GM18858 (cell line): Measurements from ENCODE around the gene MYH14.

Experiments
- ATAC-seq: cut with Tn5 transposase; IDR thresholded peaks from one replicate; pipeline ENCODE4 v1.9.1; 2021; ENCODE audit not compliant: unreplicated experiment

The MYH14 gene

GRCh38 chr19:50192463-50193211, 10.8 kb upstream of the MYH14 start:
- no peak for ATAC-seq

- ATAC-seq, result no peak
Measured at GRCh38 chr19:50195224-50195623, 8.2 kb upstream of the MYH14 start.

GRCh38 chr19:50196322-50196932, 7.0 kb upstream of the MYH14 start:
- no peak for ATAC-seq

DNA sequence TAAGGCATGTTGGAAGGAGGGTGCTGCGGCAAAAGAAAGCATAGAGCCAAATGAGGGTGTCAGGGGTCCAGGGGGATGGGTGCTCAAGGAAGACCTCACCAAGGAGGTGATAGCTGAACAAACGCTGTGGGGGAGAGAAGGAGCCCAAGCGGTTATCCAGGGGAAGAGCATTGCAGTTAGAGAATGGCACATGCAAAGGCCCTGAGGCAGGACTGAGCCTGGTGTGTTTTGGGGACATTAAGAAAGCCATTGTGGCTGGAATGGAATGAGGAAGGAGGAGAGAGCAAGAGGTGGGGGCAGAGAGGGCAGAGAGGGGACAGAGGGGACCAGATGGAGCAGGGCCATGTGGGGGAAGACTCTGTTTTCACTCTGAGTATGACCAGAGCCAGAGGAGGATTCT, 6.1 kb upstream of the MYH14 start:
- ATAC-seq, result no peak

GRCh38 chr19:50198431-50199258, 4.8 kb upstream of the MYH14 start:
- ATAC-seq, result no peak

DNA sequence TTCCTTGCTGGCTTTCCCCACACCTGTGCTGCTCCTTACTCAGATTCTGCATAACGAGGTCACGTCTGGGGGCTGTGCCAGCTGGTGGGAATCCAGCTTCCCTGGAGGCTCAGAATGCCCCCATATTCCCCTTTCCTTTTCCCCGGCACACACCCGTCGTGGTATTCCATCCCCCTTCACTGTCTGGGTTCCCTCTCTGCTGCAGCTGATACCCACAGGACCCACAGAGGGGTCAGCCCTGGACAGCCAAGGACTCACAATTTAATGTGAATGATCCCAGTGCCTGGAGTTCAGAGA, 4.2 kb upstream of the MYH14 start:
- ATAC-seq, result no peak

- ATAC-seq, result no peak
Measured at GRCh38 chr19:50202386-50202785, 1.0 kb upstream of the MYH14 start.

DNA sequence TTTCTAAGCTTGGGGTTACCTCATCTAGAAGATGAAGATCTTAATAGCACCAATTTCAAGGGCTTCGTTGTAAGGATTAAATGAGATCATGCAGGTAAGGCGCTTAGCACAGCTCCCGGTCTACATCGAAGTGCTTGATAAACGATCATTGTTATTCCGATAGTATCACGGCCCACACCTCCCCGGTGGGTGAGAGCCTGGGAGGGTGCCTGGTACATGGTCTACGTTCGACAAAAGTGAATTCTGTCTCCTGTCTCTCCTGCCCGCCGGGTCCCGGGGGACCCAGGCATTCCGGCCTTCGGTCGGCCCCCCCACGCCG, 501 bp upstream of the MYH14 start:
- ATAC-seq, result no peak

DNA sequence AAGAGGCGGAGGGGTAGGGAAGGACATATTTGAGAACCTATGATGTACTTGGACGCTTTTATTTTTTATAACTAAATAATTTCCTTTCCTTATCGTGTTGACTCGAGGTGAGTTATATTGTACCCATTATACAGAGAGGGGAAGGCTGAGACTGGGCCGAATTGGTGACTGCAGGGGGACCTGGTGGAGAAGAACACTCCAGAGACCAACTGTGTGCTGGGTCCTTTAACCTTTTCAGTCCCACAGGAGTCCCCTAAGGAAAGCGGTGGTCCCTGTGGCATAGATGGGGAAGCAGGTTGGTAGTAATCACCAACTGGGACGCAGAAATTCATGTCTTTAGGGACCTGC, 633 bp downstream of the MYH14 start:
- ATAC-seq, result no peak

GRCh38 chr19:50204811-50205675, 1.6 kb downstream of the MYH14 start:
- no peak for ATAC-seq

DNA sequence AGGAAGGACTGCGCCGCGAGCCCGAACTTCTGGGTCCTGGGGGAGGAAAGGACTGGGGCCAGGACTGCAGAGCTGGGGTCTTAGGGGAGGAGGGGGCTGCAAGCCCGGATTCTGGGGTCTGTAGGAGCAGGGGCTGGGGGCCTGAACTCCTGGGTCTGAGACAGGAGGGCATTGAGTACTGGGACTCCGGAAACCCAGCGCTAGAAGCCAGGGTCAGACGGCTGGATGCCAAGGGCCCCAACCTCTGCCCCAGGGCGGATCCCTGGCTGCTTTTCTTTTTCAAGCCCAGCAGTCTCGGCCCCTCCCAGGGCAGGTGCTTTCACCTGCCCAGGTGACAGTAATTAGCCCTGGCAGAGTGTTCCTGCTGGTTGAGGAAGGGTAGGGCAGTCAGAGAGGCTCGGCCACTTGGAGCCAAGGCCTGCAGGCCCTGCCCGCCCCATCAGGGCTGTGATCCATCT, 2.3 kb downstream of the MYH14 start:
- no peak for ATAC-seq

DNA sequence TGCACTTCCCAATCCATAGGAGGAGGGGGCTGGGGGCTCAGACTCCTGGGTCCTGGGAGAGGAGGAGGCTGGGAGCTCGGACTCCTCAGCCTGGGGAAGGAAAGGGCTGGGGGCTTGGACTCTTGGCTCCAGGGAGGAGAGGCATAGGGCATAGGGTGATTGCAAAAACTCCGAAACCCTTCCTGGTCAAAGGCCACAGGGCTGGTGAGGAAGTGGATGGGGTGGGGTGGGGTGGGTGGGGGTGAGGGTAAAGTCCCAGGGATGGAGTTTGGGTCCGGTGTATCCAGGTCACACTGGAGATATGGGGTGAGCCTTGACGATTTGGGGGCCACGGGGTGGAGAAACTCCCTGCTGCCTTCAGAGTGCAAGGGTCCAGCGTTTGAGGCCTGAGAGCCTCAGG, 2.8 kb downstream of the MYH14 start:
- ATAC-seq, result no peak

DNA sequence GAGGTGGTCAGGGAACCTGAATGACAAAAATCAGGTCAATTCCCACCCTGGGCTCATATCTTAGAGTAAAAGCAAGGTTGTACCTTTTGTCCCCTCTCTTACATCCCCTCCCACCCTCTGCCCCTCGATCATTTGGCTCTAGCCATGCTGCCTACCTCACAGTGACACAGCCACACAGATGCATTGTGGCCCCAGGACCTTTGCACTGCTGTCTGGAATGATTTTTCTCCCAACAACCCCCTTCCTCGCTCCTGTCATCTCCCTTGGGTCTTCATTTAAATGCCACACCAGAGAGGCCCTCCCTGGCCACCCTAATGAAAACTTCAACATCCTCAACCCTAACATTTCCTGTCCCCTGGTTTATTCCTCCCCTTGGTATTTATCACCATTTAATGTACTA, 4.3 kb downstream of the MYH14 start:
- ATAC-seq, result no peak

GRCh38 chr19:50209131-50209530, 5.7 kb downstream of the MYH14 start:
- ATAC-seq, result no peak

- no peak for ATAC-seq
Measured at GRCh38 chr19:50210425-50210824, 7.0 kb downstream of the MYH14 start.

- ATAC-seq, result no peak
Measured at GRCh38 chr19:50213925-50214324, 10.5 kb downstream of the MYH14 start.

GRCh38 chr19:50214699-50215543, 11.5 kb downstream of the MYH14 start:
- no peak for ATAC-seq

- no peak for ATAC-seq
Measured at GRCh38 chr19:50215820-50216219, 12.4 kb downstream of the MYH14 start.

DNA sequence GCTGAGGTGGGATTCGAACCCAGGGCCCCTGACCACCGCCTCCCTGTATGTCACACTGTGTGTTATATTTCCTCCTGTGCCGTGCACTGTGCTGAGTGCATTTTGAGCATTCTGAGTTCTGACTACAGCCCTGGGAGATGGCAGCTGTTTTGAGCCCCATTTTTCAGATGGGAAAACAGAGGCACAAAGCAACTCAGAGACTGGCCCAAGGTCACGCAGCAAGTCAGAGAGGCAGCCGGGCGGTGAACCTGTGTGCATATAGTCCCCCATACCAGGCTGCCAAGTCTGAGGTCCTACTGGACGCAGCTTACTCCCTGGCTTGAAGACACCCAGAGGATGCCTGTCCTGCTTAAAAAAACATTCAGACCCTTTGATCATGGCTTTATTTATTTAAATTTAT, 17.7 kb downstream of the MYH14 start:
- no peak for ATAC-seq

- no peak for ATAC-seq
Measured at GRCh38 chr19:50222691-50223438, 19.4 kb downstream of the MYH14 start.
